Measurements from ENCODE around the gene SEC24B.

- TF ChIP-seq CTCF (conservative IDR thresholded peaks at IDR 0.05; ENCODE audit: low read depth, low read length): no peak
- TF ChIP-seq EZH2 (IDR thresholded peaks at IDR 0.05; ENCODE audit: borderline replicate concordance, low read depth, low read length, poor library complexity, severe bottlenecking): no peak
These were observed 60.9 kb downstream of the SEC24B start for GRCh38 chr4:109494563-109494962.
